Measurements from ENCODE around the gene ACOX1.
A peak's percentile ranks its signal among the peaks of the same experiment; 100 is the strongest.

ACOX1 gene

GRCh38 chr17:75897160-75898019, 81.6 kb downstream of the ACOX1 start:
- TF ChIP-seq CTCF (IDR thresholded peaks at IDR 0.05): no peak

GRCh38 chr17:75896415-75897159, 82.4 kb downstream of the ACOX1 start, which contains the start of gene TRIM65:
Gene TRIM65 (minus strand): TSS chr17:75896951. CDS start chr17:75896937, 14 bp downstream.
- peak; percentile 48 for TF ChIP-seq CTCF (IDR thresholded peaks at IDR 0.05)

- TF ChIP-seq CTCF (IDR thresholded peaks at IDR 0.05): no peak
Observed at GRCh38 chr17:75895370-75896155, 83.4 kb downstream of the ACOX1 start.

- no peak for TF ChIP-seq CTCF (IDR thresholded peaks at IDR 0.05)
Observed at GRCh38 chr17:75894049-75894733, 84.8 kb downstream of the ACOX1 start.

GRCh38 chr17:75893305-75894048, 85.5 kb downstream of the ACOX1 start:
- no peak for TF ChIP-seq CTCF (IDR thresholded peaks at IDR 0.05)

GRCh38 chr17:75892556-75893224, 86.3 kb downstream of the ACOX1 start:
- TF ChIP-seq CTCF (IDR thresholded peaks at IDR 0.05): no peak

Data from LNCAP (cell line).